Spleen (tissue), 7 donors: ENCODE data around the gene HMGB1.
"Not testable (repeated sequence)": the region's sequence is repeated elsewhere in the genome, so short reads cannot be mapped to it uniquely, and the experiment has no call there.

ENCODE experiments used
- POLR2AphosphoS5 ChIP-seq, 3 donors: sonication (generic); formaldehyde crosslinking; IDR thresholded peaks; one replicate each; pipeline ENCODE4 v1.5.1; 2017; ENCODE audit warnings: antibody characterized with exemption in 3 of 3
- TF ChIP-seq, protein P1 (sequence below), 11 experiments: fragments of 200-600 bp in 7 of 11; fragments of 450-650 bp in 4 of 11; sonication (generic) in 4 of 11; IDR thresholded peaks in 8 of 11; conservative IDR thresholded peaks in 3 of 11; 1 replicate in 7 of 11; 2 replicates in 4 of 11; pipeline versions ENCODE4 v1.4.0 to v1.8.0; 2016 to 2021; ENCODE audit warnings: antibody characterized with exemption in 11 of 11, inconsistent platforms in 4 of 11, mild to moderate bottlenecking in 1 of 11
- donor health status: DM: no; HTN: no; CAD: no; lungs with moderate emphysema.
- donor health status: DM: no; HTN: no; CAD: no.
- donor health status: DM: no; HTN: no; CAD: no.

DNA sequence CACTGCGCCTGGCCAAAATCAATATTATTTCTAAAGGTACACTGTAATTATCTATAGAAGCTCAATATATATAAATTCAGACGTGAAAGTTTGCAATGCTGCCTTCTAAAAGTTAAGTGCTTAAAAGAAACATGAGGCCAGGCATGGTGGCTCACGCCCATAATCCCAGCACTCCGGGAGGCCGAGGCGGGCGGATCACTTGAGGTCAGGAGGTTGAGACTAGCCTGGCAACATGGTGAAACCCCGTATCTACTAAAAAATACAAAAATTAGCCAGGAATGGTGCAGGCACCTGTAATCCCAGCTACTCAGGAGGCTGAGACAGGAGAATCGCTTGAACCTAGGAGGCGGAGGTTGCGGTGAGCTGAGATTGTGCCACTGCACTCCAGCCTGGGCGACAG lies 14.3 kb downstream of the HMGB1 start:
- not testable (repeated sequence) for TF ChIP-seq POLR2AphosphoS5 (IDR thresholded peaks at IDR 0.05)
- TF ChIP-seq, protein P1, sequence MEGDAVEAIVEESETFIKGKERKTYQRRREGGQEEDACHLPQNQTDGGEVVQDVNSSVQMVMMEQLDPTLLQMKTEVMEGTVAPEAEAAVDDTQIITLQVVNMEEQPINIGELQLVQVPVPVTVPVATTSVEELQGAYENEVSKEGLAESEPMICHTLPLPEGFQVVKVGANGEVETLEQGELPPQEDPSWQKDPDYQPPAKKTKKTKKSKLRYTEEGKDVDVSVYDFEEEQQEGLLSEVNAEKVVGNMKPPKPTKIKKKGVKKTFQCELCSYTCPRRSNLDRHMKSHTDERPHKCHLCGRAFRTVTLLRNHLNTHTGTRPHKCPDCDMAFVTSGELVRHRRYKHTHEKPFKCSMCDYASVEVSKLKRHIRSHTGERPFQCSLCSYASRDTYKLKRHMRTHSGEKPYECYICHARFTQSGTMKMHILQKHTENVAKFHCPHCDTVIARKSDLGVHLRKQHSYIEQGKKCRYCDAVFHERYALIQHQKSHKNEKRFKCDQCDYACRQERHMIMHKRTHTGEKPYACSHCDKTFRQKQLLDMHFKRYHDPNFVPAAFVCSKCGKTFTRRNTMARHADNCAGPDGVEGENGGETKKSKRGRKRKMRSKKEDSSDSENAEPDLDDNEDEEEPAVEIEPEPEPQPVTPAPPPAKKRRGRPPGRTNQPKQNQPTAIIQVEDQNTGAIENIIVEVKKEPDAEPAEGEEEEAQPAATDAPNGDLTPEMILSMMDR (IDR thresholded peaks at IDR 0.05 in 8 of 11, conservative IDR thresholded peaks at IDR 0.05 in 3 of 11) = not testable (repeated sequence)
